PFSK-1 (cell line): ENCODE measurements around the gene THSD4.

Experiments used
- FOXP2 ChIP-seq: optimal IDR thresholded peaks from 2 replicates; pipeline ENCODE3; 2011; ENCODE audit warnings: borderline replicate concordance, control low read depth, inconsistent platforms; ENCODE audit not compliant: insufficient read depth; ENCODE audit errors: extremely low read length, extremely low read depth
- REST ChIP-seq, 2 experiments: IDR thresholded peaks; 2 replicates each; pipeline versions ENCODE4 v1.6.1 to v1.8.0; 2011 to 2012; ENCODE audit warnings: low read depth in 2 of 2, low read length in 2 of 2, control low read depth in 1 of 2, inconsistent platforms in 1 of 2, mild to moderate bottlenecking in 1 of 2, moderate library complexity in 1 of 2; ENCODE audit not compliant: insufficient read depth in 1 of 2
- SIN3A ChIP-seq: IDR thresholded peaks from 2 replicates; pipeline ENCODE4 v1.6.1; 2012; ENCODE audit warnings: mild to moderate bottlenecking, low read length, moderate library complexity, borderline replicate concordance; ENCODE audit not compliant: insufficient read depth
- TAF1 ChIP-seq: IDR thresholded peaks from 2 replicates; pipeline ENCODE4 v1.6.1; 2012; ENCODE audit warnings: low read length, control low read depth, borderline replicate concordance; ENCODE audit not compliant: insufficient read depth

GRCh38 chr15:71290002-71290401 is 174.7 kb downstream of the THSD4 start:
- TF ChIP-seq SIN3A (no peak), TAF1 (no peak), REST (IDR thresholded peaks at IDR 0.05; ENCODE audit: insufficient read depth in 1 of 2, low read depth in 2 of 2, low read length in 2 of 2) (no peak), FOXP2 (no peak)
